ENCODE data around the gene VSTM4. TPM values are rescaled to one million over a fixed set of nuclear protein-coding genes. Genes with fewer than 3 reads are reported as not detected.

The VSTM4 gene
- total and polyA plus RNA-seq, 12 donors = 15.1 to 136 (median 60.3) TPM

DNA sequence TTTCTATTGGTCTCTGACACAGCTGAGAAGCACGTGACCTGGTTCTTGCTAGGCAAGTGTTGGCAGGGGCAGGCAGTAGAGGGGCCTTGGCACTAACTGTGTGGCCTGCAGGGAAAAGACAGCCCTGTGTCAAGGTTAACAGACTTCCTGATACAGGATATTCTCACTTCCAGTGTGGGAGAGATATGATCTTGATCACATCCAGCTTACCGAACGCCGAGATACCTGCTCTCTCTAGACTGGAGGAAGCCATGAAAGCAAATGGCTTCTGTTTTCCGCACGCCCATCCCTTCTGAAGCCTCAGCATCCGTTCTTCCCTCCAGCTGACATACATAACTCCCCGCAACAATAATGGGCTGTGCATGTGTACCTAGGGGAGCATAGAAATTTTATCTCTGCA, 79.4 kb downstream of the VSTM4 start:
- H3K27ac ChIP-seq = no peak overlapping the region
- no peaks in the 10 kb centered on the region for H3K4me1 ChIP-seq (replicated peaks in 1 of 2)
- DNase-seq = no peak
- TF ChIP-seq, protein P1, sequence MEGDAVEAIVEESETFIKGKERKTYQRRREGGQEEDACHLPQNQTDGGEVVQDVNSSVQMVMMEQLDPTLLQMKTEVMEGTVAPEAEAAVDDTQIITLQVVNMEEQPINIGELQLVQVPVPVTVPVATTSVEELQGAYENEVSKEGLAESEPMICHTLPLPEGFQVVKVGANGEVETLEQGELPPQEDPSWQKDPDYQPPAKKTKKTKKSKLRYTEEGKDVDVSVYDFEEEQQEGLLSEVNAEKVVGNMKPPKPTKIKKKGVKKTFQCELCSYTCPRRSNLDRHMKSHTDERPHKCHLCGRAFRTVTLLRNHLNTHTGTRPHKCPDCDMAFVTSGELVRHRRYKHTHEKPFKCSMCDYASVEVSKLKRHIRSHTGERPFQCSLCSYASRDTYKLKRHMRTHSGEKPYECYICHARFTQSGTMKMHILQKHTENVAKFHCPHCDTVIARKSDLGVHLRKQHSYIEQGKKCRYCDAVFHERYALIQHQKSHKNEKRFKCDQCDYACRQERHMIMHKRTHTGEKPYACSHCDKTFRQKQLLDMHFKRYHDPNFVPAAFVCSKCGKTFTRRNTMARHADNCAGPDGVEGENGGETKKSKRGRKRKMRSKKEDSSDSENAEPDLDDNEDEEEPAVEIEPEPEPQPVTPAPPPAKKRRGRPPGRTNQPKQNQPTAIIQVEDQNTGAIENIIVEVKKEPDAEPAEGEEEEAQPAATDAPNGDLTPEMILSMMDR (IDR thresholded peaks at IDR 0.05) = no peak
- TF ChIP-seq POLR2A (IDR thresholded peaks at IDR 0.05) = no peak
- H3K27me3 ChIP-seq = no peaks in the 10 kb centered on the region
- H3K36me3 ChIP-seq (replicated peaks in 1 of 2) = peaks cover 0 to 11% of the 10 kb centered on the region in 2 donors
- intact Hi-C loops (cut with DNase I) = no loop called here
- no peaks in the 10 kb centered on the region for H3K9me3 ChIP-seq (replicated peaks in 1 of 3)
- WGBS, 4 donors = 80 to 91% (median 83%) methylated on average over 8 of the region's 8 CpGs
- H3K4me3 ChIP-seq = no peak overlapping the region

DNA sequence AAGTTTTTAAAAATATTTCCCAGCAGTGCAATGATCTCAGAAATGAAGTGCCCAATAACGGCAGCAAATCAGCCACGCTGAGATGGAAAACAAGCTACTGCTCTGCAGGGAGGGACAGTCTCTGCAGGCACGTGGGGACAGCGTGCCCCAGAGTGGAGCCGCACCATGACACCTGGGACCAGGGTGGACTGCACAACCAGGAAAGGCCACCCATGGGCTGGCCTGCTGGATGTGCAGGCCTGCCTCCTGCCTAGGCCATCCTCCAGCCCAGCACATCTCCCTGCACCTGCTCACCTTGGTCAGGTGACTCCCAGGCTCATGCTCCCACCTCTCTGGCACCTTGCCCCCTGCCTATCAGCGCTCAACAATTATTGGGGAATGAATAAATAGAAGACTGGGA, 80.4 kb downstream of the VSTM4 start:
- Histone ChIP-seq H3K27ac (no peak overlapping the region), H3K4me3 (no peak overlapping the region), H3K9me3 (replicated peaks in 1 of 3) (no peaks in the 10 kb centered on the region), H3K4me1 (replicated peaks in 1 of 2) (no peaks in the 10 kb centered on the region), H3K36me3 (replicated peaks in 1 of 2) (peaks cover 0 to 10% of the 10 kb centered on the region in 2 donors), H3K27me3 (no peaks in the 10 kb centered on the region)
- intact Hi-C loops (cut with DNase I) = no loop called here
- TF ChIP-seq POLR2A (IDR thresholded peaks at IDR 0.05) = no peak
- TF ChIP-seq, protein P1 (IDR thresholded peaks at IDR 0.05) = no peak
- WGBS, 4 donors = 93 to 97% (median 95%) methylated on average over 6 of the region's 6 CpGs
- DNase-seq = no peak

DNA sequence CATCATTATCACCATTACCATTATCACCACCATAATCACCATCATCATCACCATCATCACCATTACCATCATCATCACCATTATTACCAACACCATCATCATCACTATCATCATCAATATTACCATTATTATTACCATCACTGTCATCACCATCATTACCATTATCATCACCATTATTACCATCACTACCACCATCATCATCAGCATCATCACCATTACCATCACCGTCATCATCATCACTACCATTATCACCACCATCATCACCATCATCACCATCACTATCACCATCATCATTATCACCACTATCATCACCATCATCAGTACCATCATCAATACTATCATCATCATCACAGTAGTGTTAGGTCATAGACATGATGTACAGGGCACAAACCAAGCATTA, 81.4 kb downstream of the VSTM4 start:
- H3K36me3 ChIP-seq (replicated peaks in 1 of 2) = peaks cover 0 to 11% of the 10 kb centered on the region in 2 donors

DNA sequence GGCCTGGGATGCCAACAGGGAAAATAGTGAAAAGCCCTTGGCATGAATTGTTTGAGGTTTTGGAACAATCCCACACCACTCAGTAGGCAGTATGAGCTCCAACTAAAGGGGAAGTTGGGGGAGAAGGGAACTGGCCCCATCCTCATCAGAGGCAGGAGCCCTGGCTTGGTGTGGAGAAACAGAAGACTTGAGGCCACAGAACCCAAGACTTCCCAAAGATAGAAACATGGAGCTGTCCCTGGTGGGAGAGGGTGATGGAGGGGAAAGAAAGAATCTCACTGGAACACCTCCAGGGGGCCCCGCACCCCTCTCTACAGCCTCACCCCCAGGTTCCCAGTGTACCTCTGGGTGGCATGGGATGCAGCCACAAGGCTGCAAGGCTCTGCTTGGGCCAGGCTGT, 85.7 kb downstream of the VSTM4 start:
- intact Hi-C loops (cut with DNase I) = no loop called here
- H3K27me3 ChIP-seq = no peaks in the 10 kb centered on the region
- H3K4me1 ChIP-seq (replicated peaks in 1 of 2) = peaks cover 14 to 16% of the 10 kb centered on the region in 2 donors
- H3K36me3 ChIP-seq (replicated peaks in 1 of 2) = peaks cover 0 to 12% of the 10 kb centered on the region in 2 donors
- DNase-seq = no peak
- no peaks in the 10 kb centered on the region for H3K9me3 ChIP-seq (replicated peaks in 1 of 3)
- no peak overlapping the region for H3K27ac ChIP-seq
- 93 to 100% (median 100%) methylated on average over 1 of the region's 1 CpG; no CpG with 5 or more reads in 1 of the 4 donors for WGBS, 4 donors
- no peak overlapping the region for H3K4me3 ChIP-seq
- TF ChIP-seq, protein P1 (IDR thresholded peaks at IDR 0.05) = no peak
- no peak for TF ChIP-seq POLR2A (IDR thresholded peaks at IDR 0.05)

More for the DNA sequence above, 81.4 kb downstream of the VSTM4 start:
- no peaks in the 10 kb centered on the region for H3K4me1 ChIP-seq (replicated peaks in 1 of 2)
- 95 to 100% (median 98%) methylated on average over 1 of the region's 1 CpG for WGBS, 4 donors
- intact Hi-C loops (cut with DNase I) = no loop called here
- TF ChIP-seq POLR2A (IDR thresholded peaks at IDR 0.05) = no peak
- TF ChIP-seq, protein P1 (IDR thresholded peaks at IDR 0.05) = no peak
- no peak for DNase-seq
- no peak overlapping the region for H3K27ac ChIP-seq
- no peaks in the 10 kb centered on the region for H3K9me3 ChIP-seq (replicated peaks in 1 of 3)
- H3K27me3 ChIP-seq = no peaks in the 10 kb centered on the region
- no peak overlapping the region for H3K4me3 ChIP-seq

All from adrenal gland (tissue), 12 donors.